ENCODE measurements around the gene OR7E24. TPM values are rescaled to one million over a fixed set of nuclear protein-coding genes. Genes with fewer than 3 reads are reported as not detected.

The OR7E24 gene
- total RNA-seq, 1 experiment from 2014 or later = not detected

- Histone ChIP-seq H4K20me1 (ENCODE audit: insufficient read depth) (no peaks in the 10 kb centered on the region), H3K9me3 (ENCODE audit: control insufficient read depth in 1 of 2, insufficient read depth in 1 of 2, low read depth in 1 of 2, low read length in 2 of 2) (no peaks in the 10 kb centered on the region), H3K27ac (ENCODE audit: low read depth, low read length) (no peak within 1 kb of the TSS), H3K4me1 (ENCODE audit: control insufficient read depth in 1 of 2, insufficient read depth in 2 of 2, low read length in 2 of 2) (no peaks in the 10 kb centered on the region), H2AFZ (ENCODE audit: low read depth, low read length, poor library complexity, severe bottlenecking) (no peak within 1 kb of the TSS), H3K9ac (ENCODE audit: low read length) (no peak within 1 kb of the TSS), H3K79me2 (ENCODE audit: insufficient read depth, low read length) (no peaks in the 10 kb centered on the region), H3K9me2 (ENCODE audit: insufficient read depth) (no peaks in the 10 kb centered on the region), H3K4me3 (replicated peaks in 1 of 2; ENCODE audit: low read depth in 1 of 2, low read length in 2 of 2) (no peak within 1 kb of the TSS), H3K4me2 (ENCODE audit: low read length) (no peak within 1 kb of the TSS), H3K36me3 (ENCODE audit: control insufficient read depth in 1 of 2, insufficient read depth in 2 of 2, low read length in 2 of 2) (no peaks in the 10 kb centered on the region), H3K27me3 (ENCODE audit: insufficient read depth, low read length) (no peaks in the 10 kb centered on the region)
- BruUV-seq (replicated peaks) = no TSS peak
- DNase-seq (ENCODE audit: low read depth, low spot score) = no peak
- ATAC-seq = no peak
- CTCF ChIA-PET = no interaction called here
- POLR2A ChIA-PET = no interaction called here
- TF ChIP-seq EZH2 (IDR thresholded peaks at IDR 0.05) (no peak), RAD21 (IDR thresholded peaks at IDR 0.05; ENCODE audit: low read depth) (no peak), SIN3A (IDR thresholded peaks at IDR 0.05; ENCODE audit: low read depth) (no peak), CTCF (IDR thresholded peaks at IDR 0.05 in 2 of 3, conservative IDR thresholded peaks at IDR 0.05 in 1 of 3; ENCODE audit: borderline replicate concordance in 1 of 3, insufficient read depth in 1 of 3, low read depth in 2 of 3, low read length in 2 of 3) (no peak), ATF3 (IDR thresholded peaks at IDR 0.05) (no peak), CBX3 (IDR thresholded peaks at IDR 0.05; ENCODE audit: low read depth) (no peak), REST (IDR thresholded peaks at IDR 0.05; ENCODE audit: low read depth) (no peak), FOSL1 (IDR thresholded peaks at IDR 0.05; ENCODE audit: low read depth) (no peak), ELF1 (IDR thresholded peaks at IDR 0.05; ENCODE audit: borderline replicate concordance, low read depth) (no peak), SRF (IDR thresholded peaks at IDR 0.05; ENCODE audit: low read depth) (no peak), POLR2AphosphoS5 (IDR thresholded peaks at IDR 0.05; ENCODE audit: low read depth, low read length) (no peak)
- RAD21 ChIA-PET (ENCODE audit: low non-redundant PET in 1 of 2, low total read pairs in 2 of 2, uncharacterized antibody in 2 of 2, unreplicated experiment in 2 of 2) = no interaction called here
- intact Hi-C loops (cut with micrococcal nuclease) = no loop called here
Observed at GRCh38 chr19:9219489-9219888, 31.2 kb upstream of the OR7E24 start, which contains the start of gene OR7D4. Gene OR7D4, minus strand, starts transcription at chr19:9219589. Its CDS starts 4,752 bp downstream, at chr19:9214837.
